Measurements from ENCODE around the gene CXCL6.

The CXCL6 gene

GRCh38 chr4:73864365-73864764 is 27.9 kb downstream of the CXCL6 start:
- no peak for DNase-seq (ENCODE audit: low read depth)
- no peak overlapping the region for H3K4me3 ChIP-seq (ENCODE audit: low read depth, low read length)

GRCh38 chr4:73864961-73865360 is 28.5 kb downstream of the CXCL6 start:
- no peak overlapping the region for H3K4me3 ChIP-seq (ENCODE audit: low read depth, low read length)
- DNase-seq (ENCODE audit: low read depth) = no peak

- no peak overlapping the region for H3K4me3 ChIP-seq (ENCODE audit: low read depth, low read length)
- DNase-seq (ENCODE audit: low read depth) = no peak
Measured at GRCh38 chr4:73865431-73866096, 29.1 kb downstream of the CXCL6 start.

- no peak for DNase-seq (ENCODE audit: low read depth)
- no peak overlapping the region for H3K4me3 ChIP-seq (ENCODE audit: low read depth, low read length)
Measured at GRCh38 chr4:73866246-73866645, 29.8 kb downstream of the CXCL6 start.

GRCh38 chr4:73867783-73868182 is 31.3 kb downstream of the CXCL6 start:
- DNase-seq (ENCODE audit: low read depth) = no peak
- no peak overlapping the region for H3K4me3 ChIP-seq (ENCODE audit: low read depth, low read length)

GRCh38 chr4:73868206-73869129 is 32.0 kb downstream of the CXCL6 start:
- no peak for DNase-seq (ENCODE audit: low read depth)
- H3K4me3 ChIP-seq (ENCODE audit: low read depth, low read length) = peak overlapping the region; percentile 62

GRCh38 chr4:73869130-73870055 is 32.9 kb downstream of the CXCL6 start, which contains the start of gene CXCL1:
Gene CXCL1 (plus strand): TSS chr4:73869393. CDS start chr4:73869471, 78 bp downstream.
- peak within 1 kb of the TSS; percentile 62 for H3K4me3 ChIP-seq (ENCODE audit: low read depth, low read length)
- no peak for DNase-seq (ENCODE audit: low read depth)

GRCh38 chr4:73870260-73870659 is 33.8 kb downstream of the CXCL6 start:
- no peak for DNase-seq (ENCODE audit: low read depth)
- peak overlapping the region; percentile 62 for H3K4me3 ChIP-seq (ENCODE audit: low read depth, low read length)

GRCh38 chr4:73870768-73871167 is 34.3 kb downstream of the CXCL6 start:
- DNase-seq (ENCODE audit: low read depth) = no peak
- no peak overlapping the region for H3K4me3 ChIP-seq (ENCODE audit: low read depth, low read length)

GRCh38 chr4:73871511-73872310 is 35.2 kb downstream of the CXCL6 start:
- no peak overlapping the region for H3K4me3 ChIP-seq (ENCODE audit: low read depth, low read length)
- DNase-seq (ENCODE audit: low read depth) = no peak

GRCh38 chr4:73872316-73873108 is 36.0 kb downstream of the CXCL6 start:
- no peak for DNase-seq (ENCODE audit: low read depth)
- no peak overlapping the region for H3K4me3 ChIP-seq (ENCODE audit: low read depth, low read length)

- no peak overlapping the region for H3K4me3 ChIP-seq (ENCODE audit: low read depth, low read length)
- no peak for DNase-seq (ENCODE audit: low read depth)
Measured at GRCh38 chr4:73874386-73874785, 37.9 kb downstream of the CXCL6 start.

- DNase-seq (ENCODE audit: low read depth) = no peak
- H3K4me3 ChIP-seq (ENCODE audit: low read depth, low read length) = no peak overlapping the region
Measured at GRCh38 chr4:73875401-73875800, 38.9 kb downstream of the CXCL6 start.

- H3K4me3 ChIP-seq (ENCODE audit: low read depth, low read length) = no peak overlapping the region
- DNase-seq (ENCODE audit: low read depth) = peak; percentile 74
Measured at GRCh38 chr4:73883306-73883705, 46.8 kb downstream of the CXCL6 start.

- no peak overlapping the region for H3K4me3 ChIP-seq (ENCODE audit: low read depth, low read length)
- DNase-seq (ENCODE audit: low read depth) = no peak
Measured at GRCh38 chr4:73885574-73886267, 49.2 kb downstream of the CXCL6 start.

Data from skeletal muscle cell (primary cell).